ENCODE measurements around the gene IRX2.
A peak's percentile ranks its signal among the peaks of the same experiment; 100 is the strongest.

IRX2 gene

GRCh38 chr5:2751592-2752021 lies at the start of gene IRX2:
TSS of gene IRX2 (minus strand) at chr5:2751677. CDS start at chr5:2751413, 264 bp downstream.
- DNase-seq, result peak; percentile 5

- DNase-seq, result no peak
Measured at GRCh38 chr5:2800035-2800434, 48.6 kb upstream of the IRX2 start.

- DNase-seq, result no peak
Measured at GRCh38 chr5:2797981-2798380, 46.5 kb upstream of the IRX2 start.

GRCh38 chr5:2797160-2797559 lies 45.7 kb upstream of the IRX2 start:
- DNase-seq, result no peak

GRCh38 chr5:2783223-2783622 lies 31.7 kb upstream of the IRX2 start:
- no peak for DNase-seq

- DNase-seq, result no peak
Measured at GRCh38 chr5:2782658-2783057, 31.2 kb upstream of the IRX2 start.

GRCh38 chr5:2780421-2781171 lies 29.1 kb upstream of the IRX2 start:
- no peak for DNase-seq

- no peak for DNase-seq
Measured at GRCh38 chr5:2779459-2779858, 28.0 kb upstream of the IRX2 start.

GRCh38 chr5:2776337-2777302 lies 25.1 kb upstream of the IRX2 start:
- DNase-seq, result no peak

- no peak for DNase-seq
Measured at GRCh38 chr5:2773327-2773726, 21.9 kb upstream of the IRX2 start.

GRCh38 chr5:2767089-2767488 lies 15.6 kb upstream of the IRX2 start:
- DNase-seq, result no peak

GRCh38 chr5:2764581-2764980 lies 13.1 kb upstream of the IRX2 start:
- no peak for DNase-seq

GRCh38 chr5:2763533-2763794 lies 12.0 kb upstream of the IRX2 start:
- no peak for DNase-seq

GRCh38 chr5:2762744-2763532 lies 11.5 kb upstream of the IRX2 start:
- DNase-seq, result no peak

- no peak for DNase-seq
Measured at GRCh38 chr5:2761921-2762488, 10.5 kb upstream of the IRX2 start.

- no peak for DNase-seq
Measured at GRCh38 chr5:2759696-2760461, 8.4 kb upstream of the IRX2 start.

GRCh38 chr5:2759091-2759490 lies 7.6 kb upstream of the IRX2 start:
- DNase-seq, result no peak

- DNase-seq, result no peak
Measured at GRCh38 chr5:2758632-2759031, 7.2 kb upstream of the IRX2 start.

- no peak for DNase-seq
Measured at GRCh38 chr5:2757563-2758351, 6.3 kb upstream of the IRX2 start.

GRCh38 chr5:2756211-2757152 lies 5.0 kb upstream of the IRX2 start:
- no peak for DNase-seq

Measured in activated CD4-positive, alpha-beta T cell treated with anti-CD3 and anti-CD28 coated beads, Interleukin-2, Interleukin-6, amounts not matched to agents 100 ng/mL and 50 ng/mL, durations not matched to agents 16 hours and 8 hours (primary cell).